ENCODE data around the gene TMEM245.

GRCh38 chr9:109028457-109028856 lies 91.3 kb downstream of the TMEM245 start:
- no peak for TF ChIP-seq CTCF (IDR thresholded peaks at IDR 0.05)
- TF ChIP-seq POLR2A (IDR thresholded peaks at IDR 0.05) = no peak
